Naive thymus-derived CD4-positive, alpha-beta T cell (primary cell): ENCODE results near the gene IQCK. TPM values are rescaled to one million over a fixed set of nuclear protein-coding genes. Genes with fewer than 3 reads are reported as not detected.

ENCODE experiments used
- ATAC-seq: fragments of 150-1000 bp; cut with Tn5 transposase; 2 replicates; pipeline ENCODE4 v1.10.0; 2021; ENCODE audit warnings: mild to moderate bottlenecking, moderate library complexity
- CTCF ChIA-PET: fragments of 350-600 bp; sonication (Branson Sonifier 250); formaldehyde crosslinking; loops from one replicate; lab custom pipeline; 2021; ENCODE audit warnings: antibody characterized with exemption; lab: Charles Lee
- POLR2A ChIA-PET: fragments of 350-600 bp; sonication (Branson Sonifier 250); formaldehyde crosslinking; loops from one replicate; lab custom pipeline; 2021; ENCODE audit warnings: antibody characterized with exemption, inconsistent platforms; lab: Charles Lee
- DNase-seq, 9 donors: peaks; one replicate each; pipeline versions ENCODE4 v3.0.0 to v3.0.0-alpha.2; 2020 to 2022; ENCODE audit warnings: mixed read lengths in 1 of 9
- H3K27ac ChIP-seq: one replicate; pipeline ENCODE4 v1.7.0; 2013; ENCODE audit warnings: mild to moderate bottlenecking, low read depth, low read length, moderate library complexity
- H3K27me3 ChIP-seq, 2 donors: one replicate each; pipeline ENCODE4 v1.7.0; 2013; ENCODE audit warnings: low read length in 2 of 2, mild to moderate bottlenecking in 2 of 2, moderate library complexity in 2 of 2; ENCODE audit not compliant: control insufficient read depth in 2 of 2, insufficient read depth in 2 of 2
- H3K36me3 ChIP-seq, 3 experiments: 1 replicate in 2 of 3; 2 replicates in 1 of 3; pipeline ENCODE4 v1.7.0; 2013; ENCODE audit warnings: low read length in 3 of 3, mild to moderate bottlenecking in 3 of 3, moderate library complexity in 1 of 3; ENCODE audit not compliant: insufficient read depth in 3 of 3, control insufficient read depth in 2 of 3
- H3K4me1 ChIP-seq, 2 donors: one replicate each; pipeline ENCODE4 v1.7.0; 2013; ENCODE audit warnings: low read length in 2 of 2, mild to moderate bottlenecking in 2 of 2, moderate library complexity in 1 of 2; ENCODE audit not compliant: control insufficient read depth in 2 of 2, insufficient read depth in 2 of 2
- H3K4me3 ChIP-seq: 2 replicates; pipeline ENCODE4 v1.7.0; 2013; ENCODE audit warnings: mild to moderate bottlenecking, low read length
- H3K9me3 ChIP-seq, 3 experiments: 1 replicate in 2 of 3; 2 replicates in 1 of 3; pipeline ENCODE4 v1.7.0; 2013; ENCODE audit warnings: low read length in 3 of 3; ENCODE audit not compliant: control insufficient read depth in 2 of 3
- H3K27ac Mint-ChIP-seq, 9 donors: one replicate each; pipeline ENCODE4 v1.8.0; 2020 to 2022; ENCODE audit warnings: mixed read lengths in 9 of 9, mild to moderate bottlenecking in 8 of 9, moderate library complexity in 5 of 9, inconsistent platforms in 2 of 9
- H3K27me3 Mint-ChIP-seq, 5 donors: one replicate each; pipeline ENCODE4 v1.8.0; 2021 to 2022; ENCODE audit warnings: mixed read lengths in 5 of 5, mild to moderate bottlenecking in 1 of 5
- H3K36me3 Mint-ChIP-seq, 5 donors: one replicate each; pipeline ENCODE4 v1.8.0; 2020 to 2022; ENCODE audit warnings: mixed read lengths in 5 of 5, mild to moderate bottlenecking in 3 of 5, inconsistent platforms in 1 of 5
- H3K4me1 Mint-ChIP-seq, 7 donors: one replicate each; pipeline ENCODE4 v1.8.0; 2020 to 2022; ENCODE audit warnings: mixed read lengths in 7 of 7, mild to moderate bottlenecking in 3 of 7, inconsistent platforms in 1 of 7
- H3K4me3 Mint-ChIP-seq, 10 donors: one replicate each; pipeline ENCODE4 v1.8.0; 2020 to 2022; ENCODE audit warnings: mild to moderate bottlenecking in 10 of 10, mixed read lengths in 10 of 10, moderate library complexity in 6 of 10, inconsistent platforms in 2 of 10
- H3K9me3 Mint-ChIP-seq, 11 donors: one replicate each; pipeline ENCODE4 v1.8.0; 2020 to 2022; ENCODE audit warnings: mixed read lengths in 11 of 11, mild to moderate bottlenecking in 4 of 11, inconsistent platforms in 1 of 11, moderate library complexity in 1 of 11
- intact Hi-C, 2 donors: fragments of 100-400 bp; cut with micrococcal nuclease; formaldehyde crosslinking; loops; one replicate each; pipeline ENCODE4 v1.15.1; 2023
- polyA plus RNA-seq, 2 donors: library from polyadenylated mRNA; unstranded; fragments of 300-500 nt; fragmentation: Illumina TruSeq; gene quantifications; one replicate each; pipeline ENCODE4 v1.2.3, GENCODE V29; 2021
- total RNA-seq, 6 experiments: library from RNA in 5 of 6; stranded (reverse) in 5 of 6; gene quantifications; 1 replicate in 5 of 6; 2 replicates in 1 of 6; pipeline ENCODE4 v1.2.3 and lab custom pipeline; 2021 to 2026

IQCK gene
- total and polyA plus RNA-seq, 7 experiments from 2014 or later = 0.48 to 5.0 (median 3.4) TPM

DNA sequence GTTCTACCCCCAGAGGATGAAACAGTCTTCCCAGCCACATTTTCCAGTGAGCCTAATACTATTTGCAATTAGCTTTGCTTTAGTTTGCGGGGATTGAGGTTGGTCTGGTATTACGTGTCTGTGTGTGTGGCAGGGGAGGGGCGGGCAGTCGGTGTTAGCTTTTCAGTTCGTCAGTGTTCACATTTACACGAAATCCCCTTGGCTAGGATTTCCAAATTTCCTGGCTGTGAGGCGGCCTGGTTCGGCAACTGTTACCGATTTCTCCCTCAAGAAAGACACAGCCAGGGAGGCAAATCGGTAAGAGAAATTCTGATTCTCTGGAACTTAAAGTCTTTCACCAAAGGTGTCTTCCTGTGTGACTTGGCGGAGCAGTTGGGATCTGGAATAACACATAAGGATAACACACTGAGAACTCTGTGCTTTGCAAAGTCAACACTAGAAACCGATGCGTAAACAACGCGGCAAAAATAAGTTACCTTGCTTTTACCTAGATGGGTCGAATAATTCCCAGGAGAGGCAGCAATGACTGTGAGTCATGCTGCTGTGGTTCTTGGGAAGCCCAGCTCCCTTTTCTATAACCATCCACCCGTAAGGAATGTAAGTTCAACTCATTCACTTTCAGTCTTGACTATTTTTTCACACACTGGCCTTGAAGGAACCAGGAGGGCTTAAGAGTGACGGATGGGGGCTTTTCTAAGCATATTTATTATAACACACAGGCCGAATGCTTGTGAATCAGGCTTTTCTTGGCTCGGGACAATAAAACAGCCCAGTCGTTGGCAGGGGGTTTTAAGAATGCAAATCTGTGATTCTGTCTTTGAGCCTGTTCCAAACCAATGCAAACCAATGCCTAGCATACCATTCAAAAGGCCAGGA is 142.3 kb downstream of the IQCK start:
- Histone ChIP-seq H3K4me3 (no peak overlapping the region), H3K4me1 (no peaks in the 10 kb centered on the region), H3K27ac (no peak overlapping the region), H3K36me3 (peaks cover 0 to 17% (median 0%) of the 10 kb centered on the region in 3 experiments), H3K27me3 (no peaks in the 10 kb centered on the region), H3K9me3 (no peaks in the 10 kb centered on the region)
- no peak for DNase-seq
- intact Hi-C loops = no loop called here
- Mint-ChIP-seq H3K4me3 (no peak overlapping the region), H3K27me3 (peaks cover 0 to 3% (median 0%) of the 10 kb centered on the region in 5 donors), H3K36me3 (peaks cover 0 to 27% (median 7%) of the 10 kb centered on the region in 5 donors), H3K27ac (no peak overlapping the region), H3K9me3 (peaks cover 0 to 2% (median 0%) of the 10 kb centered on the region in 11 donors), H3K4me1 (peaks cover 0 to 2% (median 0%) of the 10 kb centered on the region in 7 donors)
- ChIA-PET POLR2A (no interaction called here), CTCF (no interaction called here)
- ATAC-seq = no peak

- H3K36me3 ChIP-seq = peaks cover 0 to 17% (median 0%) of the 10 kb centered on the region in 3 experiments
- ATAC-seq = no peak
- no peak overlapping the region for H3K27ac ChIP-seq
- H3K4me1 ChIP-seq = no peaks in the 10 kb centered on the region
- peaks cover 0 to 3% (median 0%) of the 10 kb centered on the region in 5 donors for H3K27me3 Mint-ChIP-seq
- no peaks in the 10 kb centered on the region for H3K9me3 ChIP-seq
- H3K9me3 Mint-ChIP-seq = peaks cover 0 to 2% (median 0%) of the 10 kb centered on the region in 11 donors
- no peak overlapping the region for H3K27ac Mint-ChIP-seq
- H3K27me3 ChIP-seq = no peaks in the 10 kb centered on the region
- no peak overlapping the region for H3K4me3 ChIP-seq
- CTCF ChIA-PET = no interaction called here
- intact Hi-C loops = no loop called here
- H3K36me3 Mint-ChIP-seq = peaks cover 0 to 27% (median 7%) of the 10 kb centered on the region in 5 donors
- no peak for DNase-seq
- POLR2A ChIA-PET = no interaction called here
- H3K4me1 Mint-ChIP-seq = peaks cover 0 to 2% (median 0%) of the 10 kb centered on the region in 7 donors
- no peak overlapping the region for H3K4me3 Mint-ChIP-seq
Observed at GRCh38 chr16:19861133-19861532, 143.1 kb downstream of the IQCK start.

DNA sequence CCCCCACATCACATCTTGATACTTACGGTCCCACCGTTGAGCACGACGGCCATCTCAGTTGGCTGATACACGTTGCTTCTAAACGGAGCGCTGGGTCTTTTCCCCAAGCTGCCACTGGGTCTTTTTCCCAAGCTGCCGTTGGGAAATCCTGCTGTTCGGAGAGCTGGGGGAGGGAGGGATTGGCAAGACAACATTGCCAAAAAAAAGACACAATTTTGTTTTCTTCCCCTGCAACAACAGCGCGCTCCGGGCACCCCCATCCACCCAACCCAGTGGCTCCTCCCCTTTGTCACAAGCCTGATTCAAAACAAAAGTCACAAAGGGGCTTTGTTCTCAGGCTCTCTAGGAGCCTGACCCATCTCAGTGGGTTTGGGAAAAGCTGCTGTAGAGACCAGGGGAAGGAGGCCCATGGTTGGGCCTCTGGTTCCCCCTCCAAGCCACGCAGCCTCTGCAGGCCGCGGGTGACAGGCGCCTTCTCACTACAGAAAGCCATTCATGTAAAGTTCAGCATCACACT is 143.8 kb downstream of the IQCK start:
- Histone ChIP-seq H3K9me3 (no peaks in the 10 kb centered on the region), H3K4me3 (no peak overlapping the region), H3K4me1 (no peaks in the 10 kb centered on the region), H3K36me3 (peaks cover 0 to 17% (median 0%) of the 10 kb centered on the region in 3 experiments), H3K27me3 (no peaks in the 10 kb centered on the region), H3K27ac (no peak overlapping the region)
- intact Hi-C loops = no loop called here
- Mint-ChIP-seq H3K36me3 (peaks cover 0 to 25% (median 7%) of the 10 kb centered on the region in 5 donors), H3K9me3 (no peaks in the 10 kb centered on the region), H3K4me1 (peaks cover 0 to 2% (median 0%) of the 10 kb centered on the region in 7 donors), H3K27ac (no peak overlapping the region), H3K4me3 (no peak overlapping the region), H3K27me3 (no peaks in the 10 kb centered on the region)
- ChIA-PET POLR2A (no interaction called here), CTCF (no interaction called here)
- DNase-seq (no peak), ATAC-seq (no peak)

GRCh38 chr16:19863990-19864389 is 145.9 kb downstream of the IQCK start:
- peak overlapping the region in 1 of 9 donors; percentile 74 for H3K27ac Mint-ChIP-seq
- POLR2A ChIA-PET = no interaction called here
- H3K4me1 Mint-ChIP-seq = peaks cover 0 to 2% (median 0%) of the 10 kb centered on the region in 7 donors
- Histone ChIP-seq H3K27me3 (no peaks in the 10 kb centered on the region), H3K36me3 (peaks cover 0 to 23% (median 0%) of the 10 kb centered on the region in 3 experiments), H3K9me3 (no peaks in the 10 kb centered on the region), H3K4me3 (no peak overlapping the region), H3K4me1 (no peaks in the 10 kb centered on the region), H3K27ac (no peak overlapping the region)
- H3K36me3 Mint-ChIP-seq = peaks cover 0 to 25% (median 4%) of the 10 kb centered on the region in 5 donors
- no peaks in the 10 kb centered on the region for H3K9me3 Mint-ChIP-seq
- ATAC-seq (no peak), DNase-seq (no peak)
- intact Hi-C loops = no loop called here
- H3K27me3 Mint-ChIP-seq = no peaks in the 10 kb centered on the region
- no peak overlapping the region for H3K4me3 Mint-ChIP-seq
- CTCF ChIA-PET = interaction anchor here (0.8 kb wide), 1 partner anchor 27 kb away, joined by 3 read pairs; no protein-coding TSS in a partner anchor

- POLR2A ChIA-PET = no interaction called here
Observed at GRCh38 chr16:19864566-19864965, 146.5 kb downstream of the IQCK start.

DNA sequence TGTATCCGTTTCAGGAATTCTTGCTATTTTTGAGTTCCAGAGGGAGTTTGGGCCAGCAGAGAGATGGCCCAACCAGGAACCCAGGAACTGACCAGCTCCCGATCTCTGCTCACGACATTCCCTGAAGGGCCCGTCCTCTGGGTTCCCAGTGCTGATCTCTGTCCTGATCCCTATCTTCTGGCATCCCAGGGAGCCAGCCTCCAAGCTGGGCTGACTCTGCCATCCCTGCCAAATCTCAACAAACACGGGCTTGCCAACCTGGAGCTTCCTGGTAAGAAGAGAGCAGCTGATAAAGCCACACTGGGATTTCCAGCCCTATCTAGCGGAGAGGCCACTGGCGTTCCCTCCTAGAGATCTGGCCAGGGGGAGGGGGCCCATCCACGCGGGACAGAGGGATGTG is 150.3 kb downstream of the IQCK start:
- Mint-ChIP-seq H3K36me3 (peaks cover 0 to 30% (median 7%) of the 10 kb centered on the region in 5 donors), H3K27me3 (no peaks in the 10 kb centered on the region), H3K9me3 (peaks cover 0 to 1% (median 0%) of the 10 kb centered on the region in 11 donors), H3K4me3 (no peak overlapping the region), H3K27ac (no peak overlapping the region), H3K4me1 (peaks cover 0 to 2% (median 0%) of the 10 kb centered on the region in 7 donors)
- no peak for DNase-seq
- ChIA-PET POLR2A (no interaction called here), CTCF (no interaction called here)
- Histone ChIP-seq H3K4me3 (no peak overlapping the region), H3K27me3 (no peaks in the 10 kb centered on the region), H3K4me1 (no peaks in the 10 kb centered on the region), H3K27ac (no peak overlapping the region), H3K36me3 (peaks cover 0 to 15% (median 0%) of the 10 kb centered on the region in 3 experiments), H3K9me3 (no peaks in the 10 kb centered on the region)
- intact Hi-C loops = no loop called here
- no peak for ATAC-seq

More at GRCh38 chr16:19864566-19864965, 146.5 kb downstream of the IQCK start:
- peaks cover 0 to 2% (median 0%) of the 10 kb centered on the region in 7 donors for H3K4me1 Mint-ChIP-seq
- Histone ChIP-seq H3K27ac (no peak overlapping the region), H3K4me3 (no peak overlapping the region), H3K9me3 (no peaks in the 10 kb centered on the region), H3K4me1 (no peaks in the 10 kb centered on the region), H3K27me3 (no peaks in the 10 kb centered on the region), H3K36me3 (peaks cover 0 to 23% (median 0%) of the 10 kb centered on the region in 3 experiments)
- no peaks in the 10 kb centered on the region for H3K9me3 Mint-ChIP-seq
- no peak overlapping the region for H3K27ac Mint-ChIP-seq
- DNase-seq = no peak
- H3K4me3 Mint-ChIP-seq = no peak overlapping the region
- ATAC-seq = no peak
- intact Hi-C loops = no loop called here
- CTCF ChIA-PET = no interaction called here
- peaks cover 0 to 25% (median 3%) of the 10 kb centered on the region in 5 donors for H3K36me3 Mint-ChIP-seq
- H3K27me3 Mint-ChIP-seq = no peaks in the 10 kb centered on the region
